H1 (cell line): ENCODE data around the gene ACP2. TPM values are rescaled to one million over a fixed set of nuclear protein-coding genes. Genes with fewer than 3 reads are reported as not detected.

Experiments
- CTCF ChIA-PET: fragments of 300-600 bp; sonication (Branson Sonifier 250); formaldehyde crosslinking; loops from one replicate; lab custom pipeline; 2021; ENCODE audit not compliant: partially characterized antibody; lab: Charles Lee
- POLR2A ChIA-PET: fragments of 300-600 bp; sonication (Branson Sonifier 250); formaldehyde crosslinking; loops from one replicate; lab custom pipeline; 2021; ENCODE audit warnings: inconsistent platforms; ENCODE audit not compliant: partially characterized antibody; lab: Charles Lee
- DNase-seq, 2 experiments: peaks; one replicate each; pipeline versions ENCODE4 v3.0.0 to v3.0.0-alpha.2; 2010 to 2022; ENCODE audit warnings: low spot score in 2 of 2, low read depth in 1 of 2, mixed read lengths in 1 of 2
- FAIRE-seq: peaks from 2 replicates; lab custom pipeline; 2011; peaks lifted over from hg19 to GRCh38; lab: Jason Lieb, UNC
- H2AFZ ChIP-seq: 2 replicates; pipeline ENCODE4 v1.8.1; 2012; ENCODE audit warnings: low read length, inconsistent platforms
- H2AK5ac ChIP-seq: 2 replicates; pipeline ENCODE4 v1.6.1; 2013; ENCODE audit warnings: low read depth, low read length
- H2BK120ac ChIP-seq: replicated peaks from 2 replicates; pipeline ENCODE3; 2013; ENCODE audit warnings: low read depth, low read length, inconsistent platforms
- H2BK12ac ChIP-seq: 2 replicates; pipeline ENCODE4 v1.6.1; 2013; ENCODE audit warnings: low read depth, low read length
- H2BK15ac ChIP-seq: 2 replicates; pipeline ENCODE4 v1.6.1; 2013; ENCODE audit warnings: low read length
- H2BK20ac ChIP-seq: 2 replicates; pipeline ENCODE4 v1.6.1; 2013; ENCODE audit warnings: low read length
- H2BK5ac ChIP-seq: 2 replicates; pipeline ENCODE4 v1.6.1; 2013; ENCODE audit warnings: low read depth, low read length
- H3K14ac ChIP-seq: 2 replicates; pipeline ENCODE4 v1.6.1; 2013; ENCODE audit warnings: inconsistent platforms; ENCODE audit not compliant: insufficient read length
- H3K18ac ChIP-seq: 2 replicates; pipeline ENCODE4 v1.6.1; 2013; ENCODE audit warnings: low read length; ENCODE audit errors: extremely low read depth
- H3K23ac ChIP-seq: 2 replicates; pipeline ENCODE4 v1.6.1; 2013; ENCODE audit warnings: inconsistent platforms; ENCODE audit not compliant: insufficient read length
- H3K23me2 ChIP-seq: 2 replicates; pipeline ENCODE4 v1.6.1; 2013; ENCODE audit warnings: low read depth, low read length
- H3K27ac ChIP-seq: 2 replicates; pipeline ENCODE4 v1.6.1; 2011; ENCODE audit warnings: low read depth, low read length, inconsistent platforms
- H3K27me3 ChIP-seq, 4 experiments: replicated peaks in 1 of 4; 1 replicate in 1 of 4; 2 replicates in 3 of 4; pipeline versions ENCODE4 v1.6.1 to v1.8.1; 2011 to 2013; ENCODE audit warnings: low read length in 3 of 4, mild to moderate bottlenecking in 3 of 4, inconsistent platforms in 2 of 4, mixed read lengths in 2 of 4, moderate library complexity in 1 of 4; ENCODE audit not compliant: control insufficient read depth in 3 of 4, insufficient read depth in 3 of 4; ENCODE audit errors: extremely low read depth in 1 of 4
- H3K36me3 ChIP-seq, 4 experiments: 2 replicates each; pipeline versions ENCODE4 v1.6.1 to v1.8.1; 2011 to 2013; ENCODE audit warnings: mild to moderate bottlenecking in 4 of 4, low read length in 3 of 4, moderate library complexity in 2 of 4, control low read depth in 1 of 4, inconsistent platforms in 1 of 4; ENCODE audit not compliant: insufficient read depth in 4 of 4, control insufficient read depth in 2 of 4
- H3K4ac ChIP-seq: replicated peaks from 2 replicates; pipeline ENCODE3; 2013; ENCODE audit warnings: low read length, low read depth, mixed read lengths, inconsistent platforms; ENCODE audit not compliant: insufficient read length
- H3K4me1 ChIP-seq, 4 experiments: replicated peaks in 1 of 4; 1 replicate in 1 of 4; 2 replicates in 3 of 4; pipeline versions ENCODE4 v1.6.1 to v1.8.1; 2011 to 2013; ENCODE audit warnings: low read length in 3 of 4, inconsistent platforms in 2 of 4, mixed read lengths in 1 of 4; ENCODE audit not compliant: insufficient read depth in 4 of 4, control insufficient read depth in 3 of 4
- H3K4me2 ChIP-seq, 2 experiments: 2 replicates each; pipeline versions ENCODE4 v1.6.1 to v1.8.1; 2011 to 2013; ENCODE audit warnings: low read depth in 2 of 2, low read length in 2 of 2, control low read depth in 1 of 2, inconsistent platforms in 1 of 2, mild to moderate bottlenecking in 1 of 2; ENCODE audit not compliant: insufficient read depth in 1 of 2
- H3K4me3 ChIP-seq, 4 experiments: fragments of 200-600, 300-600 bp in 1 of 4; sonication (generic), shearing (Covaris generic), sonication (Bioruptor Twin) in 1 of 4; 2 replicates each; pipeline versions ENCODE4 v1.5.1 to v1.8.1; 2011 to 2016; ENCODE audit warnings: low read length in 4 of 4, low read depth in 3 of 4, control low read depth in 2 of 4, inconsistent platforms in 2 of 4, mild to moderate bottlenecking in 2 of 4, mixed read lengths in 1 of 4, moderate library complexity in 1 of 4; ENCODE audit not compliant: insufficient read depth in 2 of 4; ENCODE audit errors: extremely low read depth in 1 of 4
- H3K56ac ChIP-seq: replicated peaks from 2 replicates; pipeline ENCODE3; 2013; ENCODE audit warnings: low read depth, mild to moderate bottlenecking, mixed read lengths, low read length, inconsistent platforms; ENCODE audit not compliant: insufficient read length
- H3K79me1 ChIP-seq: 2 replicates; pipeline ENCODE4 v1.6.1; 2013; ENCODE audit warnings: low read depth, low read length, control low read depth
- H3K79me2 ChIP-seq, 2 experiments: 2 replicates each; pipeline versions ENCODE4 v1.6.1 to v1.8.1; 2012 to 2013; ENCODE audit warnings: low read length in 2 of 2, mild to moderate bottlenecking in 2 of 2, inconsistent platforms in 1 of 2; ENCODE audit not compliant: insufficient read depth in 2 of 2, control insufficient read depth in 1 of 2
- H3K9ac ChIP-seq, 4 experiments: replicated peaks in 1 of 4; 1 replicate in 1 of 4; 2 replicates in 3 of 4; pipeline versions ENCODE4 v1.6.1 to v1.8.1; 2011 to 2013; ENCODE audit warnings: low read depth in 3 of 4, low read length in 3 of 4, control low read depth in 2 of 4, mild to moderate bottlenecking in 2 of 4, moderate library complexity in 2 of 4, inconsistent platforms in 1 of 4; ENCODE audit errors: extremely low read depth in 1 of 4
- H3K9me3 ChIP-seq, 2 experiments: 2 replicates each; pipeline versions ENCODE4 v1.6.1 to v1.8.1; 2012 to 2013; ENCODE audit warnings: mild to moderate bottlenecking in 2 of 2, moderate library complexity in 2 of 2, control low read depth in 1 of 2, inconsistent platforms in 1 of 2, low read depth in 1 of 2, low read length in 1 of 2, mixed read lengths in 1 of 2; ENCODE audit not compliant: insufficient read depth in 2 of 2
- H4K20me1 ChIP-seq, 2 experiments: replicated peaks in 1 of 2; 2 replicates each; pipeline versions ENCODE3 to v1.8.1; 2011 to 2013; ENCODE audit warnings: inconsistent platforms in 2 of 2, low read length in 2 of 2, mild to moderate bottlenecking in 1 of 2; ENCODE audit not compliant: insufficient read depth in 2 of 2, control insufficient read depth in 1 of 2
- H4K5ac ChIP-seq: 2 replicates; pipeline ENCODE4 v1.6.1; 2013; ENCODE audit warnings: low read length, low read depth, mixed read lengths, inconsistent platforms; ENCODE audit not compliant: insufficient read length
- H4K8ac ChIP-seq: 2 replicates; pipeline ENCODE4 v1.8.0; 2013; ENCODE audit warnings: mild to moderate bottlenecking, moderate library complexity, low read length, inconsistent platforms; ENCODE audit not compliant: insufficient read depth; ENCODE audit errors: extremely low read depth
- H4K91ac ChIP-seq: replicated peaks from 2 replicates; pipeline ENCODE3; 2013; ENCODE audit warnings: low read length, mixed read lengths, inconsistent platforms; ENCODE audit not compliant: insufficient read length
- ATF3 ChIP-seq: IDR thresholded peaks from 2 replicates; pipeline ENCODE4 v1.6.1; 2011; ENCODE audit warnings: low read depth, mild to moderate bottlenecking, low read length; ENCODE audit not compliant: insufficient read depth
- CREB1 ChIP-seq: IDR thresholded peaks from 2 replicates; pipeline ENCODE4 v1.6.1; 2012; ENCODE audit warnings: inconsistent platforms
- CTCF ChIP-seq, 3 experiments: IDR thresholded peaks; 1 replicate in 2 of 3; 2 replicates in 1 of 3; pipeline versions ENCODE4 v1.5.1 to v1.6.1; 2011; ENCODE audit warnings: low read length in 3 of 3, mild to moderate bottlenecking in 3 of 3, inconsistent platforms in 2 of 3, low read depth in 1 of 3, moderate library complexity in 1 of 3; ENCODE audit not compliant: insufficient read depth in 1 of 3; ENCODE audit errors: control extremely low read depth in 1 of 3
- HDAC2 ChIP-seq, 2 experiments: fragments of 300-600 bp in 1 of 2; sonication (generic) in 1 of 2; IDR thresholded peaks; 2 replicates each; pipeline ENCODE4 v1.6.1; 2011 to 2012; ENCODE audit warnings: low read depth in 2 of 2, low read length in 2 of 2, mild to moderate bottlenecking in 2 of 2, moderate library complexity in 2 of 2, borderline replicate concordance in 1 of 2, inconsistent platforms in 1 of 2
- HDAC6 ChIP-seq: IDR thresholded peaks from one replicate; pipeline ENCODE4 v1.7.1; 2012; ENCODE audit warnings: low read depth, mild to moderate bottlenecking, inconsistent platforms, low read length, moderate library complexity
- KDM4A ChIP-seq: IDR thresholded peaks from one replicate; pipeline ENCODE4 v1.7.1; 2012; ENCODE audit warnings: low read depth, mild to moderate bottlenecking, moderate library complexity, low read length, inconsistent platforms; ENCODE audit not compliant: severe bottlenecking
- RNF2 ChIP-seq: fragments of 200-900, 300-1000 bp; sonication (generic); IDR thresholded peaks from 2 replicates; pipeline ENCODE4 v1.7.1; 2016; ENCODE audit warnings: borderline replicate concordance, low read depth, mild to moderate bottlenecking, antibody characterized with exemption, low read length; ENCODE audit not compliant: poor library complexity, severe bottlenecking; ENCODE audit errors: missing control alignments
- WGBS, 2 experiments: shearing (Covaris generic) in 1 of 2; methylation state at CpG; one replicate each; pipeline versions ENCODE4 v1.1.6 to v1.1.7; 2013 to 2015; ENCODE audit warnings: low lambda C conversion rate in 2 of 2, mixed read lengths in 2 of 2, inconsistent platforms in 1 of 2, low coverage in 1 of 2, missing lambda C conversion rate in 1 of 2; ENCODE audit not compliant: insufficient replicate concordance in 2 of 2, insufficient coverage in 1 of 2, insufficient read length in 1 of 2; ENCODE audit errors: extremely low coverage in 1 of 2, missing lambda C conversion rate in 1 of 2; 5-methylcytosine and 5-hydroxymethylcytosine counted together
- polyA plus RNA-seq, 7 experiments: library from polyadenylated mRNA; depleted of rRNA in 3 of 7; stranded (reverse) in 5 of 7; unstranded in 2 of 7; fragments of >200 nt in 5 of 7; fragments of 200-250 nt in 2 of 7; gene quantifications; 1 replicate in 5 of 7; 2 replicates in 1 of 7; 4 replicates in 1 of 7; pipeline versions ENCODE4 v1.2.1 to v1.2.3, GENCODE V29; 2011 to 2013; ENCODE audit warnings: missing spikeins in 2 of 7, mixed read lengths in 2 of 7
- total RNA-seq: library from RNA; stranded (reverse); fragmentation: NEBNext Ultra II Directional; extraction: Animal tissue kit (Norgen Biotek cat#: 25700); gene quantifications from 2 replicates; pipeline ENCODE4 v1.2.1, GENCODE V29; 2021

ACP2 gene
- total and polyA plus RNA-seq, 2 of the 8 experiments (the other 6 are each of a cell fraction or from before 2014, with no cell fraction given), result 17.8 to 19.8 TPM

DNA sequence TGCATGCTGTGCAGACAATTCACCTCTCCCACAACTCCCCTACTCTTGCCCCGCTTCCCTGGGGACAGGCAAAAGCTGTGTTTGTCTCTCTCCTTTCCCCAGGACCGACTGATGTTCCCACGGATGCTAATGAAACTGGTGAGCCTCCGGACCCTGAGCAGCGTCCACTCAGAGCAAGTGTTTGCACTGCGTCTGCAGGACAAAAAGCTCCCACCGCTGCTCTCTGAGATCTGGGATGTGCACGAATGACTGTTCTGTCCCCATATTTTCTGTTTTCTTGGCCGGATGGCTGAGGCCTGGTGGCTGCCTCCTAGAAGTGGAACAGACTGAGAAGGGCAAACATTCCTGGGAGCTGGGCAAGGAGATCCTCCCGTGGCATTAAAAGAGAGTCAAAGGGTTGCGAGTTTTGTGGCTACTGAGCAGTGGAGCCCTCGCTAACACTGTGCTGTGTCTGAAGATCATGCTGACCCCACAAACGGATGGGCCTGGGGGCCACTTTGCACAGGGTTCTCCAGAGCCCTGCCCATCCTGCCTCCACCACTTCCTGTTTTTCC, 19.9 kb upstream of the ACP2 start:
- POLR2A ChIA-PET, result interaction anchor here (0.8 to 3.1 kb wide), 11 partner anchors 10 to 169 kb away, joined by 3 to 35 read pairs (median 4); partner anchors contain the start of genes DDB2, NR1H3 and PACSIN3
- TF ChIP-seq ATF3 (no peak), CREB1 (no peak), HDAC6 (no peak), KDM4A (no peak), RNF2 (no peak), CTCF (IDR thresholded peaks at IDR 0.05; ENCODE audit: control extremely low read depth in 1 of 3, insufficient read depth in 1 of 3, low read depth in 1 of 3, low read length in 3 of 3) (no peak), HDAC2 (IDR thresholded peaks at IDR 0.05; ENCODE audit: borderline replicate concordance in 1 of 2, low read depth in 2 of 2, low read length in 2 of 2) (no peak)

More for the DNA sequence above, 19.9 kb upstream of the ACP2 start:
- 45% methylated on average over 13 of the region's 13 CpGs; no CpG with 5 or more reads in 1 of the 2 experiments for WGBS, 2 experiments
- H3K9ac ChIP-seq, result peak overlapping the region in 1 of 4 experiments; percentile 53; a peak in 2 of 7 replicates
- H2BK15ac ChIP-seq, result peak overlapping the region; percentile 81; the same call in 1 of the 2 replicates
- H3K56ac ChIP-seq, result no peak overlapping the region
- H4K91ac ChIP-seq, result peak overlapping the region; percentile 71
- H2BK5ac ChIP-seq, result peak overlapping the region; percentile 98
- H2BK12ac ChIP-seq, result peak overlapping the region; percentile 88
- peak overlapping the region; percentile 61; the same call in 1 of the 2 replicates for H3K27ac ChIP-seq
- peaks cover 13% of the 10 kb centered on the region for H3K23me2 ChIP-seq
- peak overlapping the region; percentile 69 for H2BK120ac ChIP-seq
- H3K9me3 ChIP-seq, result no peaks in the 10 kb centered on the region
- peaks cover 14 to 25% (median 17%) of the 10 kb centered on the region in 4 experiments for H3K4me1 ChIP-seq
- H4K8ac ChIP-seq, result peak overlapping the region; percentile 75; the same call in 1 of the 2 replicates
- H3K79me2 ChIP-seq, result peaks cover 0 to 30% of the 10 kb centered on the region in 2 experiments; a peak in 3 of 4 replicates
- peak overlapping the region; percentile 54 for H4K5ac ChIP-seq
- no peaks in the 10 kb centered on the region for H3K27me3 ChIP-seq
- H3K14ac ChIP-seq, result no peak overlapping the region
- peak overlapping the region; percentile 30 for H3K4ac ChIP-seq
- H3K79me1 ChIP-seq, result peaks cover 17% of the 10 kb centered on the region
- H3K18ac ChIP-seq, result peak overlapping the region; percentile 89
- H3K4me3 ChIP-seq, result peak overlapping the region; percentile 54 to 93 (median 68); a peak in 5 of 8 replicates
- H2BK20ac ChIP-seq, result peak overlapping the region; percentile 77; the same call in 1 of the 2 replicates
- no peaks in the 10 kb centered on the region for H3K36me3 ChIP-seq
- no peak overlapping the region for H2AK5ac ChIP-seq
- no peak overlapping the region for H3K23ac ChIP-seq
- H3K4me2 ChIP-seq, result peak overlapping the region; percentile 89 to 99
- peaks cover 8 to 16% of the 10 kb centered on the region in 2 experiments for H4K20me1 ChIP-seq
- no peak overlapping the region; the same call in 1 of the 2 replicates for H2AFZ ChIP-seq
- FAIRE-seq, result no peak
- peak in 1 of 2 experiments; percentile 49 for DNase-seq
- CTCF ChIA-PET, result interaction anchor here (0.6 to 3.2 kb wide), 9 partner anchors 10 to 90 kb away, joined by 3 to 36 read pairs (median 4); partner anchors contain the start of gene NR1H3
